ENCODE measurements around the gene RERE. TPM values are rescaled to one million over a fixed set of nuclear protein-coding genes. Genes with fewer than 3 reads are reported as not detected.

RERE gene
- total RNA-seq, 1 donor from 2014 or later: 88.5 TPM

DNA sequence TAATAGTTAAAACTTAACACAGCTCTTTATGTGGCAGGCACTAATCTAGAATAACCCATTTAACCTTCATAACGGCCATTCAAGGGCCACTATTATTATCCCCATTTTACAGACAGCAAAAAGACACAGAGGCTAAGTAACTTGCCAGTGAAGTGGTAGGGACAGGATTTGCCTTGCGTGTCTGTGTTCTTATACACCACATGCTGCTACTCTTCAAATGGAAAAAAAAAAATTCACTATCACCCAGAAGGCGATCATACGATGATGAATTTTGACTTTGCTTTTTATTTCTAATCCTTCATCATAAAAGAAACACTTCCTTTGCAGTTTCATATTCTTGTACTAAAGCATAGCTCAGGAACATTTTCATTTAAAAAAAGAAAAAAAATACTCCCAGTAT lies 65.5 kb downstream of the RERE start:
- no peaks in the 10 kb centered on the region for H3K36me3 ChIP-seq
- peaks cover 7% of the 10 kb centered on the region for H3K4me1 ChIP-seq
- no peaks in the 10 kb centered on the region for H3K9me3 ChIP-seq
- H3K4me3 ChIP-seq: no peak overlapping the region
- TF ChIP-seq, protein P1, sequence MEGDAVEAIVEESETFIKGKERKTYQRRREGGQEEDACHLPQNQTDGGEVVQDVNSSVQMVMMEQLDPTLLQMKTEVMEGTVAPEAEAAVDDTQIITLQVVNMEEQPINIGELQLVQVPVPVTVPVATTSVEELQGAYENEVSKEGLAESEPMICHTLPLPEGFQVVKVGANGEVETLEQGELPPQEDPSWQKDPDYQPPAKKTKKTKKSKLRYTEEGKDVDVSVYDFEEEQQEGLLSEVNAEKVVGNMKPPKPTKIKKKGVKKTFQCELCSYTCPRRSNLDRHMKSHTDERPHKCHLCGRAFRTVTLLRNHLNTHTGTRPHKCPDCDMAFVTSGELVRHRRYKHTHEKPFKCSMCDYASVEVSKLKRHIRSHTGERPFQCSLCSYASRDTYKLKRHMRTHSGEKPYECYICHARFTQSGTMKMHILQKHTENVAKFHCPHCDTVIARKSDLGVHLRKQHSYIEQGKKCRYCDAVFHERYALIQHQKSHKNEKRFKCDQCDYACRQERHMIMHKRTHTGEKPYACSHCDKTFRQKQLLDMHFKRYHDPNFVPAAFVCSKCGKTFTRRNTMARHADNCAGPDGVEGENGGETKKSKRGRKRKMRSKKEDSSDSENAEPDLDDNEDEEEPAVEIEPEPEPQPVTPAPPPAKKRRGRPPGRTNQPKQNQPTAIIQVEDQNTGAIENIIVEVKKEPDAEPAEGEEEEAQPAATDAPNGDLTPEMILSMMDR (IDR thresholded peaks at IDR 0.05): no peak
- no peak overlapping the region for H3K27ac ChIP-seq
- intact Hi-C loops (cut with DNase I): no loop called here
- H3K27me3 ChIP-seq (ENCODE audit: low read depth): no peaks in the 10 kb centered on the region
- ATAC-seq (no peak), DNase-seq (no peak)

DNA sequence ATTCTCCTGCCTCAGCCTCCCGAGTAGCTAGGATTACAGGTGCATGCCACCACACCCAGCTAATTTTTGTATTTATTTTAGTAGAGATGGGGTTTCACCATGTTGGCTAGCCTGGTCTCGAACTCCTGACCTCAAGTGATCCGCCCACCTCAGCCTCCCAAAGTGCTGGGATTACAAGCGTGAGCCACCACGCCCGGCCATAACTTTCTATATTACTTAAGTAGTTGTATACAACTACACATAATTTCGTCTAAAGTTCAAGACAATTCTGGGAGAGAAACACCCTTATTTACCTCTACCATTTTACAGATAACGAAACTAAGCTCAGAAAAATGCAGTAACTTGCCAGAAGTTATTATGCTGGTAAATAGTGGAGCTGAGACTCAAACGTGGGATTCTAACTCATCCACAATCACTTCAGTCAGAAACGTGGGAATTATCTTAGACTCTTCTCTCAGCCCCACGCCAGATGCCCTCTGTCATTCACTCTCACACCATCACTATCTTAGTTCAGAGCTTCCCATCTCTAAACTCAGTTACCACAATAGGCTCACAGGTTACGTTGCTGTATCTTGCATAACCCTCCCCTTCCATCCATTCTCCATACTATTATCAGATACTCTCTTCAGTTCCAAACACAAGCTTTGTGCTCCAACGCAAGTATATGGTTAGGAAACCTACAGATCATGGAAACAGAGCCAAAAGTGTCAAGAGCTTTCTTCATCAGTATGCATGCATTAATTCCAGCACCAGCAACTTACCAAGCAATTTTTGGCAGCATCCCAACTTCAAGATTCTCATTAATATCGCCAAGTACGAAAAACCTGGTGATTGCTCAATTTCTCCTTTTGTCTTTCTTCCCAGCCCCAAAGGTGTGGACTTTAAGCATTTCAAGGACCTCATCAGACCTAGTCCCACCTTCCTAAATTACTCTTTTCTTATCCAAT lies 69.3 kb downstream of the RERE start:
- Histone ChIP-seq H3K4me3 (no peak overlapping the region), H3K27me3 (ENCODE audit: low read depth) (no peaks in the 10 kb centered on the region), H3K36me3 (no peaks in the 10 kb centered on the region), H3K4me1 (peaks cover 6% of the 10 kb centered on the region), H3K9me3 (no peaks in the 10 kb centered on the region), H3K27ac (no peak overlapping the region)
- no peak for ATAC-seq
- no peak for DNase-seq
- intact Hi-C loops (cut with DNase I): no loop called here
- TF ChIP-seq, protein P1 (IDR thresholded peaks at IDR 0.05): no peak

DNA sequence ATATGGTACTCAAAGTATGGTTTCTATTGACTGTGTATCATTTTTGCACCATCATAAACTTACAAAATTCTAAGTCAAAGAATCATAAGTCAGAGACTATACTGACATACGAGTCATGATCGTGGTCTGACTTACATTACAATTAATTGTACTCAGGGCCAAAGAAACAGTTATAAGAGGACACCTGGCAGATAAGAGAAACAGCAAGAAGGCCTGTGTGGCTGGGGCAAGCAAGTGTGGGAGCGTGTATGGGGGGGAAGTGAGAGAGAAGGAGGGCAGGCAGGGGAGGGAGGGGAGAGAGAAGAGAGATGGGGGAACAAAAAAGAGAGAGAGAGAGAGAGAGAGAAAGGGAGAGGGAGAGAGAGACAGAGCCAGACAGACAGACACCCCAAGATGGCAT lies 70.9 kb downstream of the RERE start:
- intact Hi-C loops (cut with DNase I): no loop called here

DNA sequence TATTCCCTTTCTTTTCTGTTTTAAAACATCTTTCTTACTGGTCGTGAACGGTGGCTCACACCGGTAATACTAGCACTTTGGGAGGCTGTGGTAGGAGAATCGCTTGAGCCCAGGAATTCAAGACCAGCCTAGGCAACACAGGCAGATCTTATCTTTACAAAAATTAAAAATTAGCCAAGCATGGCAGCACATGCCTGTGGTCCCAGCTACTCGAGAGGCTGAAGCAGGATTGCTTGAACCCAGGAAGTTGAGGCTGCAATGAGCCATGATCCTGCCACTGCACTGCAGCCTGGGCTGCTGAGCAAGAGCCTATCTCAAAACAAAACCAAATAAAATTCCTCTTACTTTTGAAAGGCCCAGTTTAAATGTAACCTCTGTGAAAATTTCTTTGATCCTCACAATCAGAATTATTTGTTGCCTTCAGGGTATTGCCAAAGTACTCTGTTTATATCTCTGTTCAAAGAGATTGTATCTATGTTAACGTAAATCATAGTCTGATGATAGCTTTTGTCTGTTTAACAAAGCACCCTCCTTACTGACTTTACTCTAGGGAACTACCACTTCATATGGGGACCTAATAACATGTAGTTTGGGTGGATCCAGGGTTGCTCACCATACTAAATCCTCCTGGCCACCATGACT lies 71.6 kb downstream of the RERE start:
- intact Hi-C loops (cut with DNase I): no loop called here
- ATAC-seq (no peak), DNase-seq (no peak)
- Histone ChIP-seq H3K27me3 (ENCODE audit: low read depth) (no peaks in the 10 kb centered on the region), H3K27ac (no peak overlapping the region), H3K36me3 (no peaks in the 10 kb centered on the region), H3K9me3 (no peaks in the 10 kb centered on the region), H3K4me1 (peaks cover 6% of the 10 kb centered on the region), H3K4me3 (no peak overlapping the region)
- TF ChIP-seq, protein P1 (IDR thresholded peaks at IDR 0.05): no peak

More for the DNA sequence above, 70.9 kb downstream of the RERE start:
- Histone ChIP-seq H3K9me3 (no peaks in the 10 kb centered on the region), H3K4me1 (peaks cover 6% of the 10 kb centered on the region), H3K27ac (no peak overlapping the region), H3K27me3 (ENCODE audit: low read depth) (no peaks in the 10 kb centered on the region), H3K36me3 (no peaks in the 10 kb centered on the region), H3K4me3 (no peak overlapping the region)
- TF ChIP-seq, protein P1 (IDR thresholded peaks at IDR 0.05): no peak
- DNase-seq: no peak
- ATAC-seq: no peak

DNA sequence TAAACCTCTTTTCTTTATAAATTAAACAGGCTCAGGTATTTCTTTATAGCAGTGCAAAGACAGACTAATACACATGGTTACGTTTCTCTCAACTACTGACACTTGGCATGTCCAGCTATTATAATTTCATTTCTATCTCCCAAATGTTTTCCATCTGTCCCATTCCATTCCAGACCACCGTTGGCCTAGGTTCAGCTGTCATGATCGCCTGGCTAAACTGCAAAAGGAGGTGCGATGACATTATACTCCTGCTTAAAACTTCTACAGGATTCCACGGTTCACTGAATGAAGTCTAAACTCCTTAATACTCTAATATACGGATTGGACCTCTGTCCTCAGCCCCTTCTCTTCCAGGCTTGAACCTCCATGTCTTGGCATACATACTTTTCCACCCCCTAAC lies 72.1 kb downstream of the RERE start:
- Histone ChIP-seq H3K4me3 (no peak overlapping the region), H3K4me1 (peaks cover 6% of the 10 kb centered on the region), H3K36me3 (no peaks in the 10 kb centered on the region), H3K9me3 (no peaks in the 10 kb centered on the region), H3K27me3 (ENCODE audit: low read depth) (no peaks in the 10 kb centered on the region), H3K27ac (no peak overlapping the region)
- DNase-seq (no peak), ATAC-seq (no peak)
- intact Hi-C loops (cut with DNase I): no loop called here
- TF ChIP-seq, protein P1 (IDR thresholded peaks at IDR 0.05): no peak

All from lower lobe of right lung (tissue), 2 donors.